ENCODE results near the gene NPBWR2.

DNA sequence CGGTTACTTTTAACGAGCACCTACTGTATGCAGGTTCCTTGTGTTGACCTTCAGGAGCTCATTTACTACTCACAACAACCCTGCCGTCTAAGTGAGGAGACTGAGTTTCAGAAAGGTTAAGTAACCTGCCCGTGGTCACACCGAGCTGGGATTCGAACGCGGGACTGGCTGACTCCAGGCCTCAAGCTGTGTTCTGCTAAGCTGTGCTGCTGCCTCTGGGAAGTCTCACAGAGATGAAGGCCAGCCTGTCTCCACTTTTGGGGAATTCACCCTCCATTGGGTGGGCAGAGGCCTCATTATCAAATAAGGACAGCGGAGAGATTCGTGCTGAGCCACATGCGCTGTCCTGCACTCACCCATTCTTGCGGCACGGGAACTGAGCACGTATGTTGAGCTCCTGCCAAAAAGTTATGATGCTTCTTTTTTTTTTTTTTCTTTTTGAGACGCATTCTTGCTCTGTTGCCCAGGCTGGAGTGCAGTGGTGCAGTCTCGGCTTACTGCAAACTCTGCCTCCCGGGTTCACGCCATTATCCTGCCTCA, 31.0 kb upstream of the NPBWR2 start:
- TF ChIP-seq POLR2A (IDR thresholded peaks at IDR 0.05; ENCODE audit: low read depth, low read length) (no peak), EZH2 (IDR thresholded peaks at IDR 0.05; ENCODE audit: borderline replicate concordance, low read depth, low read length, severe bottlenecking) (no peak)
- TF ChIP-seq, protein P1, sequence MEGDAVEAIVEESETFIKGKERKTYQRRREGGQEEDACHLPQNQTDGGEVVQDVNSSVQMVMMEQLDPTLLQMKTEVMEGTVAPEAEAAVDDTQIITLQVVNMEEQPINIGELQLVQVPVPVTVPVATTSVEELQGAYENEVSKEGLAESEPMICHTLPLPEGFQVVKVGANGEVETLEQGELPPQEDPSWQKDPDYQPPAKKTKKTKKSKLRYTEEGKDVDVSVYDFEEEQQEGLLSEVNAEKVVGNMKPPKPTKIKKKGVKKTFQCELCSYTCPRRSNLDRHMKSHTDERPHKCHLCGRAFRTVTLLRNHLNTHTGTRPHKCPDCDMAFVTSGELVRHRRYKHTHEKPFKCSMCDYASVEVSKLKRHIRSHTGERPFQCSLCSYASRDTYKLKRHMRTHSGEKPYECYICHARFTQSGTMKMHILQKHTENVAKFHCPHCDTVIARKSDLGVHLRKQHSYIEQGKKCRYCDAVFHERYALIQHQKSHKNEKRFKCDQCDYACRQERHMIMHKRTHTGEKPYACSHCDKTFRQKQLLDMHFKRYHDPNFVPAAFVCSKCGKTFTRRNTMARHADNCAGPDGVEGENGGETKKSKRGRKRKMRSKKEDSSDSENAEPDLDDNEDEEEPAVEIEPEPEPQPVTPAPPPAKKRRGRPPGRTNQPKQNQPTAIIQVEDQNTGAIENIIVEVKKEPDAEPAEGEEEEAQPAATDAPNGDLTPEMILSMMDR (IDR thresholded peaks at IDR 0.05; ENCODE audit: extremely low read depth in 1 of 2, insufficient read depth in 1 of 2, low read depth in 1 of 2, low read length in 2 of 2): no peak
